Tibial nerve (tissue), 4 donors: ENCODE data around the gene PPFIA2.

Experiments used
- CTCF ChIP-seq, 5 experiments: fragments of 200-600 bp in 3 of 5; fragments of 450-650 bp in 2 of 5; sonication (generic) in 3 of 5; IDR thresholded peaks; one replicate each; pipeline ENCODE4 v1.5.1; 2016 to 2019; ENCODE audit warnings: antibody characterized with exemption in 5 of 5, mild to moderate bottlenecking in 3 of 5, moderate library complexity in 2 of 5
- EP300 ChIP-seq, 2 donors: sonication (generic); formaldehyde crosslinking; IDR thresholded peaks; one replicate each; pipeline ENCODE4 v1.6.1; 2017; ENCODE audit warnings: antibody characterized with exemption in 2 of 2, mild to moderate bottlenecking in 1 of 2

DNA sequence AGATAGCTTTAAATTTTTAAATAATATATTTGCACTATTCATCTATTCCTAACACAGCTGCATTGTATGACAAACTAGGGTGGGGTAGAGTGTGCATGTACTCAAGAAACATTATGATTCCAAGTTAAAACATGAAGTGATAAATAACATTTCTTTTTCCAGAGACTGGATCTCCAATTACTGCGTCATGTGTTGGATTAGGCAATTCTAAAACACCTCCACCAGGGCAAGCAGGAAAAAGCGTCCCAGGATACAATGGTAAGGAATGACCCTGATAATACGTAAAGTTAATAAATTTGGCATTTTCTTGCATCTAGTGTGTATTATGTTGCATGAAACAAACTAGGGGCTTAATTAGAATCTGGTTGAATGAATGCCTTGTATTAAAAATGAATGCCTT, 542.4 kb downstream of the PPFIA2 start:
- TF ChIP-seq CTCF (IDR thresholded peaks at IDR 0.05) (no peak), EP300 (IDR thresholded peaks at IDR 0.05) (no peak)
